HepG2 (cell line): ENCODE measurements around the gene NELL1. TPM values are rescaled to one million over a fixed set of nuclear protein-coding genes. Genes with fewer than 3 reads are reported as not detected.

Source experiments
- GABPB1 ChIP-seq: IDR thresholded peaks from 2 replicates; pipeline ENCODE4 v1.6.1; 2016; ENCODE audit warnings: mild to moderate bottlenecking, missing genetic modification reagents, moderate library complexity, missing compliant biosample characterization
- GTF3A ChIP-seq: sonication (generic); formaldehyde crosslinking; conservative IDR thresholded peaks from 2 replicates; pipeline ENCODE4 v1.4.0; 2020; ENCODE audit warnings: mild to moderate bottlenecking, missing genetic modification reagents
- NFYC ChIP-seq: IDR thresholded peaks from 2 replicates; pipeline ENCODE4 v1.6.1; 2016; ENCODE audit warnings: missing genetic modification reagents, missing compliant biosample characterization
- TOPORS ChIP-seq: sonication (generic); formaldehyde crosslinking; IDR thresholded peaks from 2 replicates; pipeline ENCODE4 v1.8.0; 2023; ENCODE audit warnings: mild to moderate bottlenecking, missing genetic modification reagents
- ZNF101 ChIP-seq: sonication (generic); formaldehyde crosslinking; IDR thresholded peaks from 2 replicates; pipeline ENCODE4 v1.4.0; 2020; ENCODE audit warnings: mild to moderate bottlenecking, low read depth, missing genetic modification reagents, borderline replicate concordance
- ZNF253 ChIP-seq: sonication (generic); formaldehyde crosslinking; IDR thresholded peaks from 2 replicates; pipeline ENCODE4 v1.8.0; 2022; ENCODE audit warnings: mild to moderate bottlenecking, missing genetic modification reagents, borderline replicate concordance
- ZNF484 ChIP-seq: sonication (generic); formaldehyde crosslinking; IDR thresholded peaks from 2 replicates; pipeline ENCODE4 v1.5.1; 2020; ENCODE audit warnings: mild to moderate bottlenecking, low read depth, missing genetic modification reagents, borderline replicate concordance
- ZNF556 ChIP-seq: sonication (generic); formaldehyde crosslinking; IDR thresholded peaks from 2 replicates; pipeline ENCODE4 v1.4.0; 2020; ENCODE audit warnings: mild to moderate bottlenecking, missing genetic modification reagents, borderline replicate concordance
- ZNF598 ChIP-seq: sonication (generic); formaldehyde crosslinking; IDR thresholded peaks from 2 replicates; pipeline ENCODE4 v1.5.1; 2020; ENCODE audit warnings: mild to moderate bottlenecking, missing genetic modification reagents, borderline replicate concordance
- ZSCAN30 ChIP-seq: sonication (generic); formaldehyde crosslinking; IDR thresholded peaks from 2 replicates; pipeline ENCODE4 v1.5.0; 2020; ENCODE audit warnings: mild to moderate bottlenecking, missing genetic modification reagents
- polyA plus RNA-seq, 8 experiments: library from polyadenylated mRNA; depleted of rRNA in 3 of 8; stranded (reverse) in 7 of 8; unstranded in 1 of 8; fragments of >200 nt; fragmentation: Illumina TruSeq in 4 of 8; extraction: Trizol in 4 of 8; gene quantifications; 2 replicates each; pipeline versions ENCODE4 v1.2.1 to v1.2.3, GENCODE V29; 2011 to 2016; ENCODE audit warnings: low read depth in 4 of 8, missing spikeins in 1 of 8, mixed read lengths in 1 of 8; ENCODE audit not compliant: insufficient read depth in 1 of 8
- total RNA-seq, 5 experiments: library from RNA; depleted of rRNA; stranded (reverse); fragments of >200 nt; fragmentation: Illumina TruSeq; extraction: Trizol; gene quantifications; 2 replicates each; pipeline ENCODE4 v1.2.3, GENCODE V29; 2016; ENCODE audit warnings: low read depth in 1 of 5
- TF ChIP-seq, protein P1 (sequence below): sonication (generic); formaldehyde crosslinking; IDR thresholded peaks from 2 replicates; pipeline ENCODE4 v1.5.1; 2020; ENCODE audit warnings: missing genetic modification reagents, mild to moderate bottlenecking, borderline replicate concordance
- TF ChIP-seq, protein P2 (sequence below): sonication (generic); formaldehyde crosslinking; IDR thresholded peaks from 2 replicates; pipeline ENCODE4 v1.4.0; 2020; ENCODE audit warnings: missing genetic modification reagents, borderline replicate concordance
- TF ChIP-seq, protein P3 (sequence below): sonication (generic); formaldehyde crosslinking; IDR thresholded peaks from 2 replicates; pipeline ENCODE4 v1.8.1; 2023; ENCODE audit warnings: mild to moderate bottlenecking, missing genetic modification reagents
- TF ChIP-seq, protein P4 (sequence below): sonication (generic); formaldehyde crosslinking; IDR thresholded peaks from 2 replicates; pipeline ENCODE4 v1.4.0; 2020; ENCODE audit warnings: missing genetic modification reagents

NELL1 gene
- total and polyA plus RNA-seq, 2 of the 13 experiments (the other 11 are each of a cell fraction or from before 2014, with no cell fraction given) = not detected

DNA sequence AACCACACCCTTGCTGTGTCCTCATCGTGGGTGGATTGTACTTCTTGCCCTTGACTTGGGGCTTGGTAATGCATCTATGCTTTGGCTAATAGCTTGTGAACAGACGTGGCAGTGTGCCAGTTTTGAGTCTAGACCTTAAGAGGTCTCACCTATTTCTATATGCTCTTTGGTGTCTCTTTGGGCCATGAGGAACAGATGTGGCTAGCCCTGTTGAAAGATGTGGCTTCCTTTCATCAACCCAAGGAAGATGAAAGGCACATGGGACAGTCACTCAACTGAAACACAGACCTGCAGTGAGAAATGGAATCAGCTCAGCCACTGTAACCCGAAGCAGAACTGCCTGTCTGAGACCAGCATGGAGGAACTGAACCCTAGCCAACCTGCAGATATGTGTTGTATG is 7.9 kb upstream of the NELL1 start (continued):
- TF ChIP-seq, protein P1, sequence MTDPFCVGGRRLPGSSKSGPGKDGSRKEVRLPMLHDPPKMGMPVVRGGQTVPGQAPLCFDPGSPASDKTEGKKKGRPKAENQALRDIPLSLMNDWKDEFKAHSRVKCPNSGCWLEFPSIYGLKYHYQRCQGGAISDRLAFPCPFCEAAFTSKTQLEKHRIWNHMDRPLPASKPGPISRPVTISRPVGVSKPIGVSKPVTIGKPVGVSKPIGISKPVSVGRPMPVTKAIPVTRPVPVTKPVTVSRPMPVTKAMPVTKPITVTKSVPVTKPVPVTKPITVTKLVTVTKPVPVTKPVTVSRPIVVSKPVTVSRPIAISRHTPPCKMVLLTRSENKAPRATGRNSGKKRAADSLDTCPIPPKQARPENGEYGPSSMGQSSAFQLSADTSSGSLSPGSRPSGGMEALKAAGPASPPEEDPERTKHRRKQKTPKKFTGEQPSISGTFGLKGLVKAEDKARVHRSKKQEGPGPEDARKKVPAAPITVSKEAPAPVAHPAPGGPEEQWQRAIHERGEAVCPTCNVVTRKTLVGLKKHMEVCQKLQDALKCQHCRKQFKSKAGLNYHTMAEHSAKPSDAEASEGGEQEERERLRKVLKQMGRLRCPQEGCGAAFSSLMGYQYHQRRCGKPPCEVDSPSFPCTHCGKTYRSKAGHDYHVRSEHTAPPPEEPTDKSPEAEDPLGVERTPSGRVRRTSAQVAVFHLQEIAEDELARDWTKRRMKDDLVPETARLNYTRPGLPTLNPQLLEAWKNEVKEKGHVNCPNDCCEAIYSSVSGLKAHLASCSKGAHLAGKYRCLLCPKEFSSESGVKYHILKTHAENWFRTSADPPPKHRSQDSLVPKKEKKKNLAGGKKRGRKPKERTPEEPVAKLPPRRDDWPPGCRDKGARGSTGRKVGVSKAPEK (CRISPR knock-in tag) = no peak
- no peak for TF ChIP-seq GTF3A (CRISPR knock-in tag)
- TF ChIP-seq GABPB1 (CRISPR knock-in tag) = no peak
- no peak for TF ChIP-seq ZNF484 (CRISPR knock-in tag)
- TF ChIP-seq, protein P2, sequence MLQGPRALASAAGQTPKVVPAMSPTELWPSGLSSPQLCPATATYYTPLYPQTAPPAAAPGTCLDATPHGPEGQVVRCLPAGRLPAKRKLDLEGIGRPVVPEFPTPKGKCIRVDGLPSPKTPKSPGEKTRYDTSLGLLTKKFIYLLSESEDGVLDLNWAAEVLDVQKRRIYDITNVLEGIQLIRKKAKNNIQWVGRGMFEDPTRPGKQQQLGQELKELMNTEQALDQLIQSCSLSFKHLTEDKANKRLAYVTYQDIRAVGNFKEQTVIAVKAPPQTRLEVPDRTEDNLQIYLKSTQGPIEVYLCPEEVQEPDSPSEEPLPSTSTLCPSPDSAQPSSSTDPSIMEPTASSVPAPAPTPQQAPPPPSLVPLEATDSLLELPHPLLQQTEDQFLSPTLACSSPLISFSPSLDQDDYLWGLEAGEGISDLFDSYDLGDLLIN = no peak
- TF ChIP-seq ZSCAN30 = no peak
- TF ChIP-seq ZNF556 (CRISPR knock-in tag) = no peak
- no peak for TF ChIP-seq ZNF101 (CRISPR knock-in tag)
- no peak for TF ChIP-seq NFYC (CRISPR knock-in tag)
- no peak for TF ChIP-seq ZNF253 (CRISPR knock-in tag)
- no peak for TF ChIP-seq TOPORS
- no peak for TF ChIP-seq ZNF598
- TF ChIP-seq, protein P3, sequence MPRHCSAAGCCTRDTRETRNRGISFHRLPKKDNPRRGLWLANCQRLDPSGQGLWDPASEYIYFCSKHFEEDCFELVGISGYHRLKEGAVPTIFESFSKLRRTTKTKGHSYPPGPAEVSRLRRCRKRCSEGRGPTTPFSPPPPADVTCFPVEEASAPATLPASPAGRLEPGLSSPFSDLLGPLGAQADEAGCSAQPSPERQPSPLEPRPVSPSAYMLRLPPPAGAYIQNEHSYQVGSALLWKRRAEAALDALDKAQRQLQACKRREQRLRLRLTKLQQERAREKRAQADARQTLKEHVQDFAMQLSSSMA (CRISPR knock-in tag) = no peak
- TF ChIP-seq, protein P4, sequence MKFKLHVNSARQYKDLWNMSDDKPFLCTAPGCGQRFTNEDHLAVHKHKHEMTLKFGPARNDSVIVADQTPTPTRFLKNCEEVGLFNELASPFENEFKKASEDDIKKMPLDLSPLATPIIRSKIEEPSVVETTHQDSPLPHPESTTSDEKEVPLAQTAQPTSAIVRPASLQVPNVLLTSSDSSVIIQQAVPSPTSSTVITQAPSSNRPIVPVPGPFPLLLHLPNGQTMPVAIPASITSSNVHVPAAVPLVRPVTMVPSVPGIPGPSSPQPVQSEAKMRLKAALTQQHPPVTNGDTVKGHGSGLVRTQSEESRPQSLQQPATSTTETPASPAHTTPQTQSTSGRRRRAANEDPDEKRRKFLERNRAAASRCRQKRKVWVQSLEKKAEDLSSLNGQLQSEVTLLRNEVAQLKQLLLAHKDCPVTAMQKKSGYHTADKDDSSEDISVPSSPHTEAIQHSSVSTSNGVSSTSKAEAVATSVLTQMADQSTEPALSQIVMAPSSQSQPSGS = no peak
